GM21526 (cell line): ENCODE results near the gene SYPL1.
A peak's percentile ranks its signal among the peaks of the same experiment; 100 is the strongest.

Experiments
- ATAC-seq: cut with Tn5 transposase; IDR thresholded peaks from one replicate; pipeline ENCODE4 v1.9.1; 2021; ENCODE audit warnings: moderate library complexity; ENCODE audit not compliant: unreplicated experiment, low FRiP score

The SYPL1 gene

DNA sequence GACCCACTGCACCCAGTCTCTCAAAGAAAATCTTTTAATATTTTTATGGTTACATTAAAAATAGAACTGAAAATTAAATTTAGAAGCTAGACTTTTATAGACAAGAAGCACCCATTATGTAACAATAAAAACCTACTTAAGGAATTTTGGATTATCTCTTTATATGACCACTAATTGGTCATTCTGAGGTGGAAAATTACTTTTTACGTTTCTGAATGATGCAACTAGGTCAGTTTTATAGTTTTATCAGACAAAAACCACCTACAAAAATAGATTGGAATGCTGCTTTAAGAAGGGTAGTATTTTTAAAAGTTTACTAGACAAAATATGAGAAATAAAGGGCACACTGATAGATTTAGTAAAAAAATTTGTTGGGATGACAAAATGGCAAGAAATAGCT is 16.5 kb downstream of the SYPL1 start:
- no peak for ATAC-seq

DNA sequence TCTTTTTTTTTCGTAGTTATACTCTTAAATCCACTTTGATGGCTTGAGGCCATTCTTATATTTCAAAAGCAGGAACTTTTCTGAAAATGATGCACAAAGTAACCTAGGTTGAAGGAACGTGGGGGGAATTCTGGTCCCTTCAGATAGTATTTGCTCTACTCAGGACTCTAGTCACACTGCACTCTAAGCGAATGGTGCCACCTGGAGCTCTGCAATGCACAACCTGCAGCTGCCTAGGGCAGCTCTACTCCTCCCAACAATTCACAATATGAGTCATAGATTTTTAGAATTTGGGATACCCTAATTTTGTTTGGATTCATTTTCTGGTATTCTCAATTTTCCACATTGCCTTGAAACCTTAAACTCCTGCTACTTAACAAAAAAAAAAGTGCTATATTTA is 17.3 kb downstream of the SYPL1 start:
- ATAC-seq, result no peak

DNA sequence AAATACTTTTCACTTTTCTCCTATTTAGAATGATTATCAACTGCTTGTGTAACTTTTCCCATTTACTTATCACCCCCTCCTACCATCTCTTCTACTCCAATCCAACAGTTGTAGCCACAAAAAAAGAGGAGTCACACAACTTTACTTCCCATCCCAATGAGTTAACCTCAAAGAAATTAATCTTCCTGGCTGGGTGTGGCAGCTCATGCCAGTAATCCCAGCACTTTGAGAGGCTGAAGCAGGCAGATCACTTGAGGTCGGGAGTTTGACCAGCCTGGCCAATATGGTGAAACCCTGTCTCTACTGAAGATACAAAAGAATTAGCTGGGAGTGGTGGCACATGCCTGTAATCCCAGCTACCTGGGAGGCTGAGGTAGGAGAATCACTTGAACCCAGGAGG is 19.9 kb downstream of the SYPL1 start:
- no peak for ATAC-seq

DNA sequence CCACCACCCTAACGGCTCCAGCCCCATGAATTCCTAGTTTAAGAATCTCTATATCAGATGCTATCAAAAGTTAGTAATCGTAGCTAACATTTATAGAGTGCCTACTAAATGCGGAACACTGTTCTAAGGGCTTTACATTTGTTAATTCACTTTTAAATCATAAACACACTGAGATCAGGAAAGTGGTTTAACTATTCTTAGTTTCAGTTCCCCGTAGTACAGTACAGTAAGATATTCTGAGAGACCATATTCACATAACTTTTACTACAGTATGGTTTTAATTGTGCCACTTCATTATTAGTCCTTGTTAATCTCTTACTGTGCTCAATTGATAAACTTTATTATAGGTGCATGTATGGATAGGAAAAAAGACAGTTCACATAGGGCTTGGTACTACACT is 22.5 kb downstream of the SYPL1 start:
- ATAC-seq, result peak; percentile 92

DNA sequence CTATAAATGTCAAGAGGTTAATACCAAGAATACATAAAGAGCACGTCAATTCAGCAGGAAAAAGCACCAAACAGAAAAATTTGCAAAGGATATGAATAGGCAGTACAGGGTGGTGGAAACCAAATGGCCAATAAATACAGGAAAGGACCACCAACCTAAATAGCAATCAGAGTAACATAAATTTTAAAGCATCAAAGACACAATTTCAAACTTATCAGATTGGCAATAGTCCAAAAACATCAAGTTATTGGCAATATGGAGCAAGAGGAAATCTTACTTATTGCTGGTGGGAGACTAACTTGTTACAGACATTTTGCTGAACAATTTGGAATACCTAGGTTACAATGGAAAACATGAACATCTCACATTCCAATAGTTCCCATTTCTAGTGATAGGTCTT is 24.1 kb downstream of the SYPL1 start:
- no peak for ATAC-seq

DNA sequence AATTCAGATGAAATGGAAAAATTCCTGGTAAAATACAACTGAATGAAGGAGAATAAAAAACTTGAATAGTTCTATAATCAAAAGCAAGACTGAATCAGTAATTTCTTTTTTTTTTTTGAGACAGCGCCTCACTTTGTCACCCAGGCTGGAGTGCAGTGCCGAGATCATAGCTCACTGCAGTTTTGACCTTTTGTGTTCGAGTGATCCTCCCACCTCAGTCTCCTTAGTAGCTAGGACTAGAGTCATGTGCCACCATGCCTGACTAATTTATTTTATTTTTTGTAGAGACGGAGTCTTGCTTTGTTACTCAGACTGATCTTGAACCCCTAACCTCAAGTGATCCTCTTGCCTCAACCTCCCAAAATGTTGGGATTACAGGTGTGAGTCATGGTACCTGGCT is 26.1 kb downstream of the SYPL1 start:
- no peak for ATAC-seq

DNA sequence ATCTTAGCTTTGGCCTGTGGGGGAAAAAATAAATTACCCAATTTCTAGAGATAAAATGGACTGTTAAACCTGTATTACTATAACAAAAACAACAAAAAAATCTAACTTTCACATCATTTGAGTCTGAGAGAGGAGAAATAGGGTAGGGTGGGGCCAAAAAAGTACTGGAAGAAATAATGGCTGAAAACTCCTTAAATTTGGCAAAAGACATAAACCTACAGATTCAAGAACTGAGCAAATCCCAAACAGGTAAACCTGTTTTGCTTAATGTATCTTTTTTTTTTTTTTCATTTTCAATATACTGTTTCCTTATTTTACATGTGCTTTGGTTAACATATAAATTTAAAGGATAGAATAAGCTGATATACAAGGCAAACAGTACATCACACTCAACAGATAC is 27.1 kb downstream of the SYPL1 start:
- ATAC-seq, result no peak

DNA sequence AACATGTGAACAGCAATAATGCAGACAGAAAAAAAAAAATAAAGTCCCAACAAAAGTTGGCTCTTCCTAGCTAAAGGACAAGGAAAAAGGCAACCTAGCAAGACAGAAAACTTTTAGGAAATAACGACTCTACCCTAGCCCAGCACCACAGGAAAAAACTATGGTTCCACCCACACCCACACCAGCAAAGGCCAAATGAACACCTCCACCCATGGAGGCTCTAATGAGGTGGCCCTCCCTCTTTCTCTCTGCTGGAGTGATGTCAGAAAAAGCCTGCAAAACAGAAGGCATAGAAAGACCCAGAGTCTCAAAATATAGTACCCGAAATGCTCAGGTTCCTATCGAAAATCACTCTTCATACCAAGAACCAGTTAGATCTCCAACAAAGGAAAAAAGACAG is 28.4 kb downstream of the SYPL1 start:
- no peak for ATAC-seq

DNA sequence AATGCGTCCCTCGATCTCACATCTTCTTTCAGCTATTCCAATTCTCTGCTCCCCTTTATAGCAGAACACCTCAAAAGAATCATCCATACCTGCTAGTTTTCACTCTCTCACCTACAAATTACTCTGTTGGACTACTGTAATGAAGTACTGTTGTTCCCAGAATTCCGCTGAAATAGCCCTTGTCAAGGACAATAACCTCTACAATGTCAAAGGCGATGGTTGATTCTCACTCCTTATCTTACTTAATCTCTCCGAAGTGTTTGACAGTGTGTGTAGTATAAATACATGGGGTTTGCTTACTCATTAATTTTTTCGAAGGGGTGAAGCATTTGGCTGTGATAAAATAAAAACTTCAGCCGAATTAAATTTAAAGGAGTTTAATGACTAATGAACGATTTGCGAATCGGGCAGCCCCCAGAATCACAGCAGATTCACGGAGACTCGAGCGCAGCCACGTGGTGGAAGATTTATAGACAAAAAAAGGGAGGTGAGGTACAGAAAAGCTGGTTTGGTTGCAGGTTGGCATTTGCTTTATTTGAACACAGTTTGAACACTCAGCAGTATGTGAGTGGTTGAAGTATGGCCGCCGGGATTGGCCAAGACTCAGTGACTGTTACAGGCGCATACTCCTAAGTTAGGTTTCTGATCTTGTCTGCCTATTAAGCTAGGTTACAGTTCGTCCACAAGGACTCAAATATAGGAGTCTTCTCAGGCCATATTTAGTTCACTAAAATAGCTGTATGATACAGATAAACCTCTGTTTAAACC is 29.8 kb downstream of the SYPL1 start:
- ATAC-seq, result no peak

DNA sequence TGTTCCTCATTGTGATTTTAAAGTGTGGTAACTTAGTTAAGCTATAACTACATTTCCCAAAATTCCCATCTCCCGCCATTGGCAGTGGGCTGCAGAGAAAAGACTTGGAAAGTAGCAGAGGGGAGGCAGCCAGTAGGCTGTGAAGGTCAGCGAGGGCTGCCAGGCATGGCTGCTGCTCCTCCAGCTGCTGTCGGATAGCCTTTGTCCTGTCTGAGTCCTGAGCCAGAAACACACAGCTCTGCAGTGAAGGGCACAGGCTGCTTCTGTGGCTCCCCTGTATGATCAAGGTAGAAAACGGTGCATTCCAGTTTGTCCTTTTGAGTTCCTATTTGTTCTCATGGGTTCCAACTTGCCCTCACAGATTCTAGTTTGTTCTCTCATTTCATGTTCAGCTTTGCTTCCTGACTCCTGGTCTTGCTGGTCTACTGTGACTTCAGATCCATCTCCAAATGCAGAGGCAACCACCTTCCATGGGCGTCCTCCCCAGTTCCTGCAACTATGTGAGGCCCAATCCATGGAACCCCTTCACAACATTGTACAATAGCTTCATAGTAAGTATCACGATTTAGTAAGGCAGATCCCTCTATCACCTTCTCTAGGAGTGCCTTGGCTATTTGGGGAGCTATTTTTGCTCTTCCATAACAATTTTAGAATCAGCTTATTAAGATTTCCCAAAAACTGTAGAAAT is 31.7 kb downstream of the SYPL1 start:
- no peak for ATAC-seq

DNA sequence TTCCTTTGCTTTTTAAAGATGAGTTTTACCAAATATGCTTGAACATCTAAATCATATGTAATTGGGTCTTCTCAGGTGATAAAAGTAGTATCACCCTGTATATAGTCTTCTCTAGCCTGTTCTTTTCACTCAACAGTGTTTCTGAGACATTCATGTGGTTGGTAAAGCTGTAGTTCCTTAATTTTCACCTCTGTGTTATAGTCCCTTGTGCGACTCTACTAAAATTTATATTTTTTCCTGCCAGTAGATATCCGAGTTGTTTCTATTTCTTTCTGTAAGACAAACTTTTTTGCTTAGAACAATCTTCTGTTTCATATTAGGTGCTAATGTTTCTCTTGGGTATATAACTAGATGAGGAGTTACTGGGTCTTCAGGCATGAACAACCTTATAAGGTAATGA is 35.6 kb downstream of the SYPL1 start:
- no peak for ATAC-seq

DNA sequence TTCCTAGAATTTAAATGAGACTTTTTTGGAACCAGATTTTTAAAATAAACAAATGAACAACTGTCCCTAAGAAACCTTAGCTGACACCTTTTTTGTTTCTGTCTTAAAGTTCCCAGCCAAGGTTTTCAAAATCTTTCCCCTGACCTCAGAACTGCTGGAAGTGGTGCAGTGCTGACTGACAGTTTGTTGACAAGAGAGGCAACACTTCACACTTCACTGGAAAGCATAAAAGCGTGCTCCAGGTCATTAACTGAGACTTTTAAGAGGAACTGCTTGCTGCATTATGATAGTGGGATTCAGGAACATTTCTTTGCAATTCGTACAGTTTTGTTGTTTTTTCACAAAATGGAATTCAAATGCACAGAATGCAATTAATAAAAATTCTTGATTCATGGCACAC is 36.2 kb downstream of the SYPL1 start:
- ATAC-seq, result no peak

DNA sequence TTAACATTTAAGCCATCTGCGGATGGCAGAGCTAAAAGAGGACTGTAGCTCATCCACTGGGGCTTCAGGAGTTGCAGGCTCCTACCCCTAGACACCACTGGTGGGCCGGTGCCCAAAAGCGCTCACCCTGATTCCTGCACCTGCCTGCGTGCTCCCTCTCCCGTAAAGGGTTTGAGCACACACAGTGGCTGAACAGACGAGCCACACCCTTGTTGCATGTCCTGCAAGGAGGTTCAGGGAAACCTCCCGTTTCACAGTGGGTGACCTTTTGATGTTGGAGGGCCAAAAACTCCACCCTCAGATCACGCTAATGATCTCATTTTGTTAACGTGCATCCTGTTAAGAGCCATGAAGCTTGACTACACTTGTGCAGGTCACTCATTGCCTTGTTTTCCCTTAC is 37.9 kb downstream of the SYPL1 start:
- no peak for ATAC-seq

DNA sequence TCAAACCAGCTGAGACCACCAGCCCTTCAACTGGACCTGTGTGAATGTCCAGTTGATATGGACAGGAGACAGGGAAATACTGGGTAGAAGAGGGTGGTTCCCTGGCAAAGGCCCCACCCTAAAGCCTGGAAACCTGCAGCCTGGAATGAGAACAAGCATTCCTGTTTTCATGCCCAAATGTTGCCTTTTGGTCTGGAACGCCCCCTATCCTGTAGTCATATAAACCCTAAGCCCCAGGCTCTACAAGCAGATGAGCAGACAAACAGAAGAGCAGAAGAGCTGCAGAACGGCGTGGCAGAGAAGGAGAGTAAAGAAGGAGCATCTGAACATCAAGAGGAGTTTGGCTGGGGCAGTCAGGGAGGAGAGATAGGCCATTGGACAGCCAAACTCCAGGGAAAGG is 38.4 kb downstream of the SYPL1 start:
- ATAC-seq, result no peak

DNA sequence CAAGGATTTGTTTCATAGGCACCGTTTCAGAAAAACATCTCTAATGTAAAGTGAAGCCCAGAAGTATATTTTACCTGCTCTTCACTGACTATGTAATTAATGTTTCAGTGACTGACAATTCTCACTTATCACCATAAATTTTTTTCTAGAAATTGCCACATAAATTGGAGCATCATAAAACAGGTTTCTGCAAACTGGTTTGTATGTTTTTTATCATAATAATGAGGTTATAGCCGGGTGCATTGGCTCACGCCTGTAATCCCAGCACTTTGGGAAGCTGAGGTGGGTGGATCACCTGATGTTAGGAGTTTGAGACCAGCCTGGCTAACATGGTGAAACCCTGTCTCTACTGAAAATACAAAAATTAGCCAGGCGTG is 39.4 kb downstream of the SYPL1 start:
- no peak for ATAC-seq

DNA sequence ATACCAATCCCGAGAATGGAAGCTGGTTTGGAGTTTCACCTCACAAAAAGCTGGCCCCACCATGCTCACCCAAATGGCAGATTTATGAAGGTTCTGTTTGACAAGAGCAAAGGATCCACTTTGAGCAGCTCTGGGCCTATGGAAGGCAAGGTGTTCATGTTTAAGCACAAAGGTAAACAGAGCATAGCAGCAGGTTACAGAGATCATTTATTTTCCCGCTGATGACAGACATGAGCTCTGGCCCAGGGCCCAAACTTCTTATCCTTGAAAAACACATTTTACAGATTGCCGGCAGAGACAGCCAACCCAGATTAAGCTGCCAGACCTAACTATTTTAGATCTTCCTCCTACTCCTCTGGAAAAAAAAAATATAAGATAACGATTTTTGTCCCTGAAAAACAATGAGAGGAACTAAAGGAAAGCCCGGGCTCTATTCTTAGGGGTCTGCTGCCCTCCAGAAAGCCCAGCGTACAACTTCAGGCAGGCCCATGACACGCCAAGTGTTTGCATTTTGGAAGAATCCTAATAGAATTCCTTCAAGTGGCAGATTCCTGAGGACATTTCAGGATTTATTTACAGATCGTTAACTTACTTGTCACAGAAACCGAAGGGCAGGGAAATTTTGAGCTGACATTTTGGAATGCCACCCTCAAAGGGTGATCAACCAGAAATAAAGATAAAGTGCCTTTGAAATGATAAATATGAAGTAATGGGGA is 40.0 kb downstream of the SYPL1 start:
- no peak for ATAC-seq

DNA sequence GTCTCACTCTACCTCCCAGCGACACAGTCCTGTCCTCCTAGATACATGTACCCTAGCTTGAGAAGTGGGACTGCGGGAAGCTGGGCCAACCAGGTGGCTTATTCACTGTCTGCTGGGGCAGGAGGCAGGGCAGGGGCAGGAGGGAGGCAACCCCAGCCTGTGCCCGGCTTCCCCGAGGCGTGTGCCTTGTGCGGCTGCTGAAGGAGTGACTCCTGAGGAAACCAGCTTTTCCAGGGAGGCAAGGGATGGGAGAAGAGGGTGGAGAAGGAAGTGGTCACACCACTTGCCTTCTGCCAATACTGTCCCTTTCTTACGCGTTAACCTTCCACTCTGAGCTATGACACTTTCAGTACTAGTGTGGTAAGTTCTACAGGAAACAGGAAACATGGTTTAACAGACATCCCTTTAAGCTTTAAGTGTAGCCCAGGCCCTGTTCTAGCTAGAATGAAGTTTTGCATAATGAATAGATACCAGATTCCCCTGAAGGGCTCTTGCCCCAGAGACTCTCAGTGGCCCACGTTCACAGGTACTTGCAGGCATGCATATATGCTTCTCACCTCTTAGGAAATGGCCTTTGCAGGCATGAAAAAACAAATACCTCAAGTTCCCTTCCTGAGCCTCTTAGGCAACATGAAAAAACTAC is 40.6 kb downstream of the SYPL1 start:
- peak; percentile 97 for ATAC-seq

DNA sequence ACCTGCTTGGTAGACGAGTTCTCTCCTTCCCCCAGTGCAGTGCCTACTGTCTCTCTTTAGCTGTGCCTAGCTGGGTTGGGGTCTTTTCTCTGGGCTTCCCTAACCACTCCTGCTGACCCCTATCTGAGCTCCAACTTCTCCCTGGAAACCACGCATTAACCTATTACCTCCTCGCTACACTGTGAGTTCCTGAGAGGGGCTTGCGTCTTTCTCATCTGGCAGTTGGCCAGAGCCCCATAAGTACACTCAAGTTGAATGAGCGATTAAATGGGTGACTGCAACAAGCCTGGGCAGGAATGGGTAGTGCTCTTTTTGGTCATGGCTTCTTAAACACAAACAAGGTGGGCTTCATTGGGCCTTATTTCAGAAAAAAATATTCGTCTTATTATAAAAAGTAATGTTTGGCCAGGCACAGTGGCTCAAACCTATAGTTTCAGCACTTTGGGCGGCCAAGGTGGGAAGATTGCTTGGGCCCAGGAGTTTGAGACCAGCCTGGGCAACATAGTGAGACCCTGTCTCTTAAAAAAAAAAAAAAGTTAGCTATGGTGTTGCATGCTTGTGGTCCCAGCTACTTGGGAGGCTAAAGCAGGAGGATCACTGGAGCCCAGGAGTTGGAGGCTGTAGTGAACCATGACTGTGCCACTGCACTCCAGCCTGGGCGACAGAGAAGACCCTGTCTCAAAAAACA is 41.4 kb downstream of the SYPL1 start:
- no peak for ATAC-seq

DNA sequence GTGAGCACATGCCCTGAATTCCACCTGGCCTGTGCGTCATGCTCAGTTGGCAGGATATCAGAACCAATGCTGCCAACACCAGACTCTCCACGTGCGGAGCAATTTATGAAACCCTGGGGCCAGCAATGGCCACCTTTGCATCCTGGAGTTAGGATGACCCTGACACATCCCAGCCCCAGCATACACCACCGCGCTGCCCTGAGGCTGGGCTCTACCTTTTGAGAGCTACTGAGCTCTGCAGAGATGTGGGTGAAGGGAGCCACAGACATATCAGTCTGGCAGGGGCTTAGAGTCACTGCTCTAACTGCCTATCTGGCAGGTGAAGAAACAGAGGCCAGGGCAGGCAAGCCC is 41.9 kb downstream of the SYPL1 start:
- no peak for ATAC-seq

DNA sequence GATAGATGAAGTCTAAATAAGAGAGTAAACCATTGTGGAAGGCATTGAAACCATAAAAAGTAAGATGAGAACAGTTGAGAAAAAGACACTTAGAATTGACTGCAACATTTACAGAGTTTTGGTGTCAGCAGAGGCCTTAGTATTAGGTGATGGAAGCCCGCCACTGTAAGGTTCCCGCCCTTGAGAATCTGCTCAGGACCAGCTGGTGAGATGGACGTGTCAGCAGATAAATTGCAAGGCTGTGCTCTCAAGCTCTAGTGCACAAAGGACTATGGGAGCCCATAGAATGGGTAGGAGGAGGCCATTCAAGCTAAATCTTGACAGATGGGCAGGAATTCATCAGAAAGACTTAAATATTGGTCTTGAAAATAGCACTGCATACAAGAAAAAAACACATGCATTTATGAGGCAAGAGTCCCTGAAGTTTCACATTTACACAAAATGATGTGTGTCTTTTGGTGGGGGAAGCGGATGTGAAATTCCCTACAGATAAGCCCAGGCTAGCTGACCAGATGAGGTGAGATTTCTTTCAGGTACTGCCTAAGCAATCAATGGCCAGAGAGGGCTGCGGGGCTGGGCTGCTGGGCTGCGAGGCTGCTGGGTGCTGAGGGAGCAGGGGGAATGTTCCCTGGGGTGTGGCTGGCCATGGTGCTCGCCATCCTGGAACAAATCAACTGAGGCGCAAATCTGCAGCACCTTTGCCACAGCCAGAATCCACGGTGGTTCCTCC is 42.5 kb downstream of the SYPL1 start:
- ATAC-seq, result no peak
